BE2C (cell line): ENCODE data around the gene PIM3.

ENCODE experiments used
- DNase-seq: peaks from one replicate; pipeline ENCODE4 v3.0.0-alpha.2; 2020
- H3K27me3 ChIP-seq: fragments of 250-450 bp; sonication (Bioruptor Pico); 2 replicates; pipeline ENCODE4 v1.5.1; 2020; ENCODE audit warnings: mild to moderate bottlenecking
- H3K36me3 ChIP-seq: fragments of 250-450 bp; sonication (Bioruptor Pico); 2 replicates; pipeline ENCODE4 v1.5.1; 2020; ENCODE audit warnings: mild to moderate bottlenecking
- H3K4me1 ChIP-seq: fragments of 250-450 bp; sonication (Bioruptor Pico); 2 replicates; pipeline ENCODE4 v1.5.1; 2020
- H3K4me3 ChIP-seq: 2 replicates; pipeline ENCODE4 v1.5.1; 2011; ENCODE audit warnings: low read depth, low read length
- H3K9me3 ChIP-seq: fragments of 250-450 bp; sonication (Bioruptor Pico); 2 replicates; pipeline ENCODE4 v1.5.1; 2020
- TF ChIP-seq, protein P1 (sequence below): IDR thresholded peaks from 2 replicates; pipeline ENCODE4 v1.5.1; 2012; ENCODE audit warnings: mild to moderate bottlenecking, low read depth, low read length

Gene PIM3

DNA sequence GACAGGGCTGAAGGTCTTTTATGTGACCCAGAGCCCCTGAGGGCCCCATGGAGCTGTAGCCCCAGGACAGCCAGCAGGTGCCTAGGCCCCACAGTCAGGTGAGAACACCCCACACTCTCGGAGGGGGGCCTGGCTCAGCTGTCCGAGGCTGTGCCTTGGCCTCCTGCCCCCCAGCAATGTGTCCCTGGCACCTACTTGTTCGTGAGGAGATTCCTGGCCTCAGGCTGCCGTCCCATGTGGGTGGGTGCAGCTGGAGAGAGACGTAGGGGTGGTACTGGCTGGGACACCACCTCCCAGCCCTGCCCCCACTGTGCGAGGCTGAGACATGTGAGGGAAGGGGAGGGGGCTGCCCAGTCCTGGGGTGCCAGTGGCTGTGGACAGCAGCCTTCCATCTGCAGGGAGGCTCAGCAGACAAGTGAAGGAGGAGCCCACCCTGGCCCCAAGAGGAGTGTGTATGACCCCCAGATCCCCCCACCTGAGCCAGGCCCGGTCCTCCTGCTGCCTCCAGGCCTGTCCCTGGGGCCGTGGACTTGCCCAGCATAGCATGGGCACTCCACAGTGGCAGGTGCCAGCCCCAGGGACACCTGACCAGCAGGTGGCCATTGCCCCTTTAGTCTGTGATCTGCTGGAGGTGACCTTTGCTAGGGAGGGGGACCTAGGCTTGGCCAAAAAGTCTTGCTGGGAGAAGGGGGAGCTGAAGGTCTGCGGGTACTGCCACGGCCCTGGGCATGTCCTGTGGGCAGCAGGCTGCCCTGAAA lies 35.0 kb downstream of the PIM3 start:
- TF ChIP-seq, protein P1, sequence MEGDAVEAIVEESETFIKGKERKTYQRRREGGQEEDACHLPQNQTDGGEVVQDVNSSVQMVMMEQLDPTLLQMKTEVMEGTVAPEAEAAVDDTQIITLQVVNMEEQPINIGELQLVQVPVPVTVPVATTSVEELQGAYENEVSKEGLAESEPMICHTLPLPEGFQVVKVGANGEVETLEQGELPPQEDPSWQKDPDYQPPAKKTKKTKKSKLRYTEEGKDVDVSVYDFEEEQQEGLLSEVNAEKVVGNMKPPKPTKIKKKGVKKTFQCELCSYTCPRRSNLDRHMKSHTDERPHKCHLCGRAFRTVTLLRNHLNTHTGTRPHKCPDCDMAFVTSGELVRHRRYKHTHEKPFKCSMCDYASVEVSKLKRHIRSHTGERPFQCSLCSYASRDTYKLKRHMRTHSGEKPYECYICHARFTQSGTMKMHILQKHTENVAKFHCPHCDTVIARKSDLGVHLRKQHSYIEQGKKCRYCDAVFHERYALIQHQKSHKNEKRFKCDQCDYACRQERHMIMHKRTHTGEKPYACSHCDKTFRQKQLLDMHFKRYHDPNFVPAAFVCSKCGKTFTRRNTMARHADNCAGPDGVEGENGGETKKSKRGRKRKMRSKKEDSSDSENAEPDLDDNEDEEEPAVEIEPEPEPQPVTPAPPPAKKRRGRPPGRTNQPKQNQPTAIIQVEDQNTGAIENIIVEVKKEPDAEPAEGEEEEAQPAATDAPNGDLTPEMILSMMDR = no peak
- H3K27me3 ChIP-seq = no peaks in the 10 kb centered on the region
- H3K4me3 ChIP-seq = no peak overlapping the region
- H3K4me1 ChIP-seq = peaks cover 3% of the 10 kb centered on the region; the same call in 1 of the 2 replicates
- H3K36me3 ChIP-seq = no peaks in the 10 kb centered on the region
- H3K9me3 ChIP-seq = 0 out of 2 replicates have a peak, but pooled peaks cover 4% of the 10 kb centered on the region
- DNase-seq = peak; percentile 6

GRCh38 chr22:49996119-49996517 lies 35.5 kb downstream of the PIM3 start:
- peaks cover 3% of the 10 kb centered on the region; the same call in 1 of the 2 replicates for H3K4me1 ChIP-seq
- no peak overlapping the region for H3K4me3 ChIP-seq
- no peak for DNase-seq
- TF ChIP-seq, protein P1 = no peak
- no peaks in the 10 kb centered on the region for H3K27me3 ChIP-seq
- H3K36me3 ChIP-seq = no peaks in the 10 kb centered on the region
- no peaks in the 10 kb centered on the region for H3K9me3 ChIP-seq

- peak; percentile 9 for DNase-seq
- TF ChIP-seq, protein P1 = no peak
- Histone ChIP-seq H3K9me3 (no peaks in the 10 kb centered on the region), H3K27me3 (no peaks in the 10 kb centered on the region), H3K4me1 (peaks cover 3% of the 10 kb centered on the region; the same call in 1 of the 2 replicates), H3K4me3 (no peak overlapping the region), H3K36me3 (no peaks in the 10 kb centered on the region)
Measured at GRCh38 chr22:49996518-49997250, 36.1 kb downstream of the PIM3 start.

- TF ChIP-seq, protein P1 = no peak
- H3K4me3 ChIP-seq = no peak overlapping the region
- DNase-seq = peak; percentile 7
- peaks cover 3% of the 10 kb centered on the region; the same call in 1 of the 2 replicates for H3K4me1 ChIP-seq
- no peaks in the 10 kb centered on the region for H3K9me3 ChIP-seq
- H3K36me3 ChIP-seq = no peaks in the 10 kb centered on the region
- H3K27me3 ChIP-seq = no peaks in the 10 kb centered on the region
Measured at GRCh38 chr22:49997251-49997599, 36.7 kb downstream of the PIM3 start.

- Histone ChIP-seq H3K4me1 (peaks cover 3% of the 10 kb centered on the region; the same call in 1 of the 2 replicates), H3K36me3 (no peaks in the 10 kb centered on the region), H3K4me3 (no peak overlapping the region), H3K9me3 (no peaks in the 10 kb centered on the region), H3K27me3 (no peaks in the 10 kb centered on the region)
- peak; percentile 12 for DNase-seq
- TF ChIP-seq, protein P1 = no peak
Measured at GRCh38 chr22:49997932-49998717, 37.6 kb downstream of the PIM3 start.
